ENCODE results near the gene CD68.

DNA sequence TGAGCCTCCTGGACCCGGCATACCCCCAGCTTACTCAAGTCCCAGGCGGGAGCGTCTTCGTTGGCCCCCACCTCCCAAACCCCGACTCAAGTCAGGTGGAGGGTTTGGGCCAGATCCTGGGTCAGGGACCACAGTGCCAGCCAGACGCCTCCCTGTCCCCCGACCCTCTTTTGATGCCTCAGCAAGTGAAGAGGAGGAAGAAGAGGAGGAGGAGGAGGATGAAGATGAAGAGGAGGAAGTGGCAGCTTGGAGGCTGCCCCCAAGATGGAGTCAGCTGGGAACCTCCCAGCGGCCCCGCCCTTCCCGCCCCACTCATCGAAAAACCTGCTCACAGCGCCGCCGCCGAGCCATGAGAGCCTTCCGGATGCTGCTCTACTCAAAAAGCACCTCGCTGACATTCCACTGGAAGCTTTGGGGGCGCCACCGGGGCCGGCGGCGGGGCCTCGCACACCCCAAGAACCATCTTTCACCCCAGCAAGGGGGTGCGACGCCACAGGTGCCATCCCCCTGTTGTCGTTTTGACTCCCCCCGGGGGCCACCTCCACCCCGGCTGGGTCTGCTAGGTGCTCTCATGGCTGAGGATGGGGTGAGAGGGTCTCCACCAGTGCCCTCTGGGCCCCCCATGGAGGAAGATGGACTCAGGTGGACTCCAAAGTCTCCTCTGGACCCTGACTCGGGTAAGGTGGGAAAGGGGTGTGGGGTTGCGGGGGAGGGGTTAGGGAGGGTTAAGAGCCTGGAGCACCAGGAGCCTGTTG lies 16.1 kb upstream of the CD68 start:
- TF ChIP-seq POLR2A (IDR thresholded peaks at IDR 0.05; ENCODE audit: low read length) = no peak
- no peak for TF ChIP-seq GATA1 (IDR thresholded peaks at IDR 0.05; ENCODE audit: low read depth, low read length)

All from erythroblast (primary cell).